ENCODE results near the gene KCNC1.

DNA sequence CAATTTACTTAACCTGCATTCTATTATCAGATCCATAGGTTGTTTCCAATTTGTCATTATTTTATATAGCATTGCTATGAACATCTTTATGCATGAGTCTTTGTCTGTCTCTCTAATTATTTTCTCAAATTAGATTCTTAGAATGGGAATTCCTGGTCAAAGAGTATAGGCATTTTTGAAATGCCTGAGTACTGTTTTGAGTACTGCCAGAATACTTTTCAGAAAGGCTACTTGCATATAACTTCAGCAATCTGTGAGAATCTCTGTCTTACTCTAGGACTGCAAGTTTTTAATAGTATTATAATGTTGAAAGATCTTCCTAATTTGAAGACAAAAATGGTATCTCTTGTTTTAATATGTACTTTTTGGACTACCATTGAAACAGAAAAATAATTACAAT lies 56.6 kb downstream of the KCNC1 start:
- TF ChIP-seq, protein P1, sequence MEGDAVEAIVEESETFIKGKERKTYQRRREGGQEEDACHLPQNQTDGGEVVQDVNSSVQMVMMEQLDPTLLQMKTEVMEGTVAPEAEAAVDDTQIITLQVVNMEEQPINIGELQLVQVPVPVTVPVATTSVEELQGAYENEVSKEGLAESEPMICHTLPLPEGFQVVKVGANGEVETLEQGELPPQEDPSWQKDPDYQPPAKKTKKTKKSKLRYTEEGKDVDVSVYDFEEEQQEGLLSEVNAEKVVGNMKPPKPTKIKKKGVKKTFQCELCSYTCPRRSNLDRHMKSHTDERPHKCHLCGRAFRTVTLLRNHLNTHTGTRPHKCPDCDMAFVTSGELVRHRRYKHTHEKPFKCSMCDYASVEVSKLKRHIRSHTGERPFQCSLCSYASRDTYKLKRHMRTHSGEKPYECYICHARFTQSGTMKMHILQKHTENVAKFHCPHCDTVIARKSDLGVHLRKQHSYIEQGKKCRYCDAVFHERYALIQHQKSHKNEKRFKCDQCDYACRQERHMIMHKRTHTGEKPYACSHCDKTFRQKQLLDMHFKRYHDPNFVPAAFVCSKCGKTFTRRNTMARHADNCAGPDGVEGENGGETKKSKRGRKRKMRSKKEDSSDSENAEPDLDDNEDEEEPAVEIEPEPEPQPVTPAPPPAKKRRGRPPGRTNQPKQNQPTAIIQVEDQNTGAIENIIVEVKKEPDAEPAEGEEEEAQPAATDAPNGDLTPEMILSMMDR (IDR thresholded peaks at IDR 0.05), result no peak
- TF ChIP-seq ZFX (IDR thresholded peaks at IDR 0.05; ENCODE audit: borderline replicate concordance), result no peak
